ENCODE data around the gene CCDC158. TPM values are rescaled to one million over a fixed set of nuclear protein-coding genes. Genes with fewer than 3 reads are reported as not detected.

Gene CCDC158
- total and polyA plus RNA-seq, 2 of the 8 experiments (the other 6 are each of a cell fraction or from before 2014, with no cell fraction given), result not detected

- H3K9me3 ChIP-seq (ENCODE audit: insufficient read depth in 2 of 2, low read depth in 1 of 2, low read length in 1 of 2), result peaks cover 0 to 5% of the 10 kb centered on the region in 2 experiments; a peak in 2 of 4 replicates
- no peaks in the 10 kb centered on the region for H3K27me3 ChIP-seq (replicated peaks in 1 of 4; ENCODE audit: control insufficient read depth in 3 of 4, extremely low read depth in 1 of 4, insufficient read depth in 3 of 4, low read length in 3 of 4)
- H3K27ac ChIP-seq (ENCODE audit: low read depth, low read length), result no peak overlapping the region
- peaks cover 6 to 15% (median 9%) of the 10 kb centered on the region in 4 experiments; a peak in 6 of 7 replicates for H3K4me1 ChIP-seq (replicated peaks in 1 of 4; ENCODE audit: control insufficient read depth in 3 of 4, insufficient read depth in 4 of 4, low read length in 3 of 4)
- H2BK5ac ChIP-seq (ENCODE audit: low read depth, low read length), result peak overlapping the region; percentile 86; the same call in 1 of the 2 replicates
- no peaks in the 10 kb centered on the region for H3K23me2 ChIP-seq (ENCODE audit: low read depth, low read length)
- FAIRE-seq, result no peak
- no peaks in the 10 kb centered on the region for H3K36me3 ChIP-seq (ENCODE audit: control insufficient read depth in 2 of 4, insufficient read depth in 4 of 4, low read length in 3 of 4)
- H4K91ac ChIP-seq (replicated peaks; ENCODE audit: insufficient read length, low read length), result peak overlapping the region; percentile 92
- DNase-seq (ENCODE audit: low read depth in 1 of 2, low spot score in 2 of 2), result no peak
- ChIA-PET CTCF (ENCODE audit: partially characterized antibody) (interaction anchor here (0.6 to 1.6 kb wide), 5 partner anchors 9 to 120 kb away, joined by 3 to 5 read pairs (median 3); no protein-coding TSS in a partner anchor), POLR2A (ENCODE audit: partially characterized antibody) (no interaction called here)
- H4K5ac ChIP-seq (ENCODE audit: insufficient read length, low read depth, low read length), result no peak overlapping the region
- no peak overlapping the region for H3K14ac ChIP-seq (ENCODE audit: insufficient read length)
- H3K79me2 ChIP-seq (ENCODE audit: control insufficient read depth in 1 of 2, insufficient read depth in 2 of 2, low read length in 2 of 2), result no peaks in the 10 kb centered on the region
- no peak overlapping the region for H2BK20ac ChIP-seq (ENCODE audit: low read length)
- no peak overlapping the region for H2AK5ac ChIP-seq (ENCODE audit: low read depth, low read length)
- 68% methylated on average over 4 of the region's 4 CpGs; no CpG with 5 or more reads in 1 of the 2 experiments for WGBS, 2 experiments (ENCODE audit: extremely low coverage in 1 of 2, insufficient coverage in 1 of 2, insufficient read length in 1 of 2, insufficient replicate concordance in 2 of 2, low coverage in 1 of 2, low lambda C conversion rate in 2 of 2, missing lambda C conversion rate in 1 of 2)
- no peak overlapping the region for H3K4me2 ChIP-seq (ENCODE audit: insufficient read depth in 1 of 2, low read depth in 2 of 2, low read length in 2 of 2)
- H2BK15ac ChIP-seq (ENCODE audit: low read length), result 0 out of 2 replicates have a peak overlapping the region, but pooled peaks have one; percentile 41
- no peak overlapping the region; the same call in 1 of the 2 replicates for H3K18ac ChIP-seq (ENCODE audit: extremely low read depth, low read length)
- peak overlapping the region; percentile 72 for H3K4ac ChIP-seq (replicated peaks; ENCODE audit: insufficient read length, low read depth, low read length)
- H3K4me3 ChIP-seq (ENCODE audit: extremely low read depth in 1 of 4, insufficient read depth in 2 of 4, low read depth in 3 of 4, low read length in 4 of 4), result no peak overlapping the region
- no peaks in the 10 kb centered on the region for H4K20me1 ChIP-seq (replicated peaks in 1 of 2; ENCODE audit: control insufficient read depth in 1 of 2, insufficient read depth in 2 of 2, low read length in 2 of 2)
- no peak for TF ChIP-seq JUND (IDR thresholded peaks at IDR 0.05; ENCODE audit: low read length)
- no peak for TF ChIP-seq MAFK (IDR thresholded peaks at IDR 0.05; ENCODE audit: low read depth, low read length)
- no peak for TF ChIP-seq SP4 (IDR thresholded peaks at IDR 0.05; ENCODE audit: low read length)
- no peak for TF ChIP-seq TEAD4 (IDR thresholded peaks at IDR 0.05; ENCODE audit: low read depth, low read length)
- no peak for TF ChIP-seq TAF7 (optimal IDR thresholded peaks at IDR 0.05; ENCODE audit: borderline replicate concordance, low read depth, low read length)
- TF ChIP-seq, protein P1, sequence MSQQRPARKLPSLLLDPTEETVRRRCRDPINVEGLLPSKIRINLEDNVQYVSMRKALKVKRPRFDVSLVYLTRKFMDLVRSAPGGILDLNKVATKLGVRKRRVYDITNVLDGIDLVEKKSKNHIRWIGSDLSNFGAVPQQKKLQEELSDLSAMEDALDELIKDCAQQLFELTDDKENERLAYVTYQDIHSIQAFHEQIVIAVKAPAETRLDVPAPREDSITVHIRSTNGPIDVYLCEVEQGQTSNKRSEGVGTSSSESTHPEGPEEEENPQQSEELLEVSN (IDR thresholded peaks at IDR 0.05), result no peak
- no peak overlapping the region; the same call in 1 of the 2 replicates for H2BK12ac ChIP-seq (ENCODE audit: low read depth, low read length)
- no peak overlapping the region for H3K56ac ChIP-seq (replicated peaks; ENCODE audit: insufficient read length, low read depth, low read length)
- H3K9ac ChIP-seq (replicated peaks in 1 of 4; ENCODE audit: extremely low read depth in 1 of 4, low read depth in 3 of 4, low read length in 3 of 4), result no peak overlapping the region
- no peaks in the 10 kb centered on the region for H3K79me1 ChIP-seq (ENCODE audit: low read depth, low read length)
- H2AFZ ChIP-seq (ENCODE audit: low read length), result no peak overlapping the region
- H4K8ac ChIP-seq (ENCODE audit: extremely low read depth, insufficient read depth, low read length), result no peak overlapping the region
- H3K23ac ChIP-seq (ENCODE audit: insufficient read length), result no peak overlapping the region
- peak overlapping the region; percentile 98 for H2BK120ac ChIP-seq (replicated peaks; ENCODE audit: low read depth, low read length)
These were observed 36.9 kb downstream of the CCDC158 start for GRCh38 chr4:76384052-76384451.

Measured in H1 (cell line).